Activated CD4-positive, alpha-beta T cell treated with anti-CD3 and anti-CD28 coated beads, Interleukin-2, amount 50 U/mL, for 24 hours (primary cell): Measurements from ENCODE around the gene FBXO42.
"Not testable (repeated sequence)": the region's sequence is repeated elsewhere in the genome, so short reads cannot be mapped to it uniquely, and the experiment has no call there.

Experiments used
- DNase-seq, 2 donors: peaks; one replicate each; pipeline ENCODE4 v3.0.0-alpha.2; 2020; ENCODE audit warnings: low read depth in 1 of 2, low spot score in 1 of 2

FBXO42 gene

DNA sequence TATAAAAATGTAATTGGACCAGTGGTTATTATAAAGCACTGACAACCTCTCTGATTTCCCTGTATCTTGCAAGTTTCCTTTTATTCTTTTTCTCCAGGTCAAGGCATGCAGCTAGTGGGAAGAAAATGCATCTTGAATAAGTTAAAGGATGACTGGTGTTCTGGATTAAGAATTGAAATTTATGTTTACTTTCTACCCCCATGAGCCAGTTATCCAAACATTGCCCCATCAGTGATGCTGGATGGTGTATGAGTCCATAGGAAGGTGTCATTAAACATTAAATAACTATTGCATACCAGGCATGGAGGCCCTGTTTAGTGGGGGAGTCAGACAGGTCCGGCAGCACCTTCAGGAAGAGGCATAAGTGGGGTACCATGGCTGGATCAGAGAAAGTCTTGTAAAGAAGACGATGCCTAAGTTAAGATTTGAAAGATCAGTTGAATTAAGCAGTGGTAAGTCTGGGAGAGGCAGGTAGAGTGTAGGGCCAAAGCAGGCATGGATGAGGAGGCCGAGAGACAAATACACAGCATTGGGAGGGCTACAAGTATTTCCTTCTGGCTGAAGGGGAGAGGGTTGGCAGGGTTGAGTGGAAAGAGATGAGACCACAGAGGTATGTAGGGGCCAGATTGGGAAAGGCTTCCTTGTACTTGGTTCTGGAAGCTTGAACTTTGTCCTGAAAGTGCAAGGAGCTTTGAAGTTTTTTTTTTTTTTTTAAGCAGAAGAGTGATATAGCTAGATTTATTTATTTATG, 20.4 kb upstream of the FBXO42 start:
- no peak for DNase-seq

GRCh38 chr1:16371725-16372124, 19.4 kb upstream of the FBXO42 start:
- DNase-seq, result no peak

DNA sequence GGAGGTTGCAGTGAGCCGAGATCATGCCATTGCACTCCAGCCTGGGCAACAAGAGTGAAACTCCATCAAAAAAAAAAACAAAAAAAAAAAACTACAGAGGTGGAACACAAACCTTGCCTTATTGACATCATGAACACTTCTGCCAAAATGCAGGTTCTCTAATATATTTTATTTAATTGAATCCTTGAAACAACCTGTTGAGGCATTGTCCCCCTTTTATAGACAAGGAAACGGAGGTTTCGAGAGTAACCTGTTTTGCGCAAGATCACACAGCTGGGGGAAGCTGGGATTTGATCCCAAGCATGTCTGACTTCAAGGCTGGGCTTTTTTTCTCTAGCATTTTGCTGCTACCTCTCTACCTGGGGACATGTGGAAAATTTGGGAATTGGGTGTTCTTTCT, 17.5 kb upstream of the FBXO42 start:
- no peak for DNase-seq

DNA sequence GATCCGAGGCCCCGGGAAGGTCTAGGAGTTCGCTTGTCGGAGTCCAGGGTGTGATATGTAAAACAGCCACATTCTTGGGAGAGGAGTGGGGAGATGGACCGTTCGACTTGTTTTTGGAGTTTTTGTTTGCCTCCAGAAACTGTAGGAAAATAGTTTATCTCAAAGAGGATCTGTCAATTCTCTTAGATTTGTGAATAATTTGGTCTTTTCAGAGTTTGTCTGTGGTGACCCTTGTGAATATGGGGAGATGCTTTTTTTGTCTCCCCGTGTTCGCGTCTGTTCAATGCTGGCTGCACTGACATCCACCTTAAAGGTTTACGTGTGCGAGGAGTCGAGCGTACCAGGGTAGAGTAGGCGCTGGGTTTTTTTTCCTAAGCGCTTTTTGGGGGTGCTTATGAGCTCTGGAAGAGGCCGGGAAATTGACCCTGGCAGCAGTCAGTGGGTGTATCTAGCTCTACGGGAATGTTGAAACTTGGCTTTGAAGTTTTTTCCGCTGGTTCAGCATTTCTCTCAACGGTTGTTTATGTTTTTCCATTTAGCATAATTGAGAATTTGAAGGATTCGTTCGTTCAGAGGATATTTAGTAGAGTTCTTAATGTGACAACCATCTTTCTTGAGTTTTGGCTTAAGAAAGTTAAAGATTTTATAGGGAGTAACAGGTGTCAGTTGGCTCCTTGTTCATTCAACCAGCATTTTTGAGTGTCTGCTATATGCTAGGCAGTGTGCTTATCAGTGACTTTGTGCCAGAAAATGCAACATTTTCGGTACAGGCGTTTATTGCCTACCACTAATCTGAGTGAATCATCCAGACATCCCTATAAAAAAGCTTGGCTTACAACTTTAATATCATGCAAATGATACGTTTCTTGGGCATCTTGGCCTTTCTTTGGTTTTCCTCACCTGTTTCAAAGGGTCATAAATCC, 15.9 kb upstream of the FBXO42 start:
- no peak for DNase-seq

DNA sequence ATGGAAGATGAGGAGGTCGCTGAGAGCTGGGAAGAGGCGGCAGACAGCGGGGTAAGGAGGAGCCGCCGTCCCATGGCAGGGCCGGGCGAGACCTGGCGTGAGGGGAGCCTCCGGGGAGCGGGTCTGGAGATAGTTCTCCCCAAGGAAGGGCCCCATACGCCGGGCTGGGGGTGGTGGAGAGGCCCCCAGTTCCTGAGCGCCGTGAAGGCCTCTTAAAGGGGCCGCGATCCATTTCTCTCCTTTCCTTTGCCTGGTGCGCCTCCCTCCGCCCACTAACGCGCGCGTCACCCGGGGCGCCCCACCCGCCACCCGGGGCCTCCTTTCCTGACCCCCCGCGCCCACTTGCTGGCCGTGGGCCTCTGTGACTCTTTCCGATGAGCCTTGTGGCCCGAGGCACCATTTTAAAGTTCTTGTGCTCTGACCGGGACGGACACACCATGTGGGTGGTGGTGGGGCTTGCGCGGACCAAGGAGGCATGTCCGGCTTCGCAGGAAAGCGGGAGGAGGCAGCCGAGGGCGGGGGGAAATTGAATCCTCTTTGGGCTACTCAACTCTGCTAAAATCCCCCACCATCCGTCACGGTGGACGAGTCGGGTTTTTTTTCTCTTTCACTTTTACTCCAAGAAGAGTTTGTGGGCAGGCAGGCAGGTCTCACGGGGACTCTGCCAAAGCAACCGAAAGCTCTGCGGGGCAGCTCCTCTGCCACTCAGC, 15.1 kb upstream of the FBXO42 start:
- DNase-seq, result peak; percentile 78 to 81

- peak; percentile 79 to 93 for DNase-seq
These were observed 14.5 kb upstream of the FBXO42 start, which contains the start of gene SZRD1 for GRCh38 chr1:16366722-16367257. SZRD1 (plus strand) TSS chr1:16367242; CDS start chr1:16367258, 16 bp downstream.

DNA sequence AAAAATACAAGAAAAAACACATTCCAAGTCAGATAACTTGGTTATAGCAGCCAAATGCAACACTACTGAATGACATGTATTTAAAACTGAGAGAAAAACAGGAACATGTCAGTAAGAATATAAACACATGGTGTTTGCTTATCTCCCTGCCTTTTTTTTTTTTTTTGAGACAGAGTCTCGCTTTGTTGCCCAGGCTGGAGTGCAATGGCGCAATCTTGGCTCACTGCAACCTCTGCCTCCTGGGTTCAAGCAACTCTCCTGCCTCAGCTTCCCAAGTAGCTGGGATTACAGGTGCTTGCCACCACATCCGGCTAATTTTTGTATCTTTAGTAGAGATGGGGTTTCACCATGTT, 12.8 kb upstream of the FBXO42 start:
- DNase-seq, result not testable (repeated sequence)

GRCh38 chr1:16356867-16357266, 4.6 kb upstream of the FBXO42 start:
- no peak for DNase-seq

GRCh38 chr1:16354619-16355018, 2.3 kb upstream of the FBXO42 start:
- no peak for DNase-seq

- no peak for DNase-seq
These were observed 709 bp upstream of the FBXO42 start for GRCh38 chr1:16352842-16353535.

DNA sequence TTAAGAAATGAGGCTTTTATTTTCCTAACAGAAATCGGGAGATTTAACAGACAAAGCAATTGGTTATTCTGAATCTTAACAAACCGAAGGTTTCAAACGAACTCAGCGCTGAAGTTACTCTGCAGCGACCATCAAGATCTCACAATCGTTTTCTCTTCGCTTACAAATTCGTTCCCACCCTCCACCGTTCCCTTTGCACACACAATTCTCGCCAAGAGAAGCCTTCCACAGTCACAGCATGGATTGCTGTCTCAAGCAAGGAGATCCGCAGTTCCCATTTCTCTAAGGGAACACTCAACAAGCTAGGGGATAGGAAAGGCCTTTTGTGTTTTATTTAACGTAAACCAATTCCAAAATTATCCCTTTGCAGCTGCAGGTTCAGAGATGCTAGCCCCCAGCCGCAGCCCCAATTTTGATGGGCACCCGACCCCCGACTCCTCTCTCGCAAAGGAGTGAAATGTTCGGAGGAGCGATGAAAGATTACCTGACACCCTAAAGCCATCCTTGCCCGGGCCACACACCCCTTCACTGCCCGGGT, 755 bp downstream of the FBXO42 start:
- DNase-seq, result no peak

DNA sequence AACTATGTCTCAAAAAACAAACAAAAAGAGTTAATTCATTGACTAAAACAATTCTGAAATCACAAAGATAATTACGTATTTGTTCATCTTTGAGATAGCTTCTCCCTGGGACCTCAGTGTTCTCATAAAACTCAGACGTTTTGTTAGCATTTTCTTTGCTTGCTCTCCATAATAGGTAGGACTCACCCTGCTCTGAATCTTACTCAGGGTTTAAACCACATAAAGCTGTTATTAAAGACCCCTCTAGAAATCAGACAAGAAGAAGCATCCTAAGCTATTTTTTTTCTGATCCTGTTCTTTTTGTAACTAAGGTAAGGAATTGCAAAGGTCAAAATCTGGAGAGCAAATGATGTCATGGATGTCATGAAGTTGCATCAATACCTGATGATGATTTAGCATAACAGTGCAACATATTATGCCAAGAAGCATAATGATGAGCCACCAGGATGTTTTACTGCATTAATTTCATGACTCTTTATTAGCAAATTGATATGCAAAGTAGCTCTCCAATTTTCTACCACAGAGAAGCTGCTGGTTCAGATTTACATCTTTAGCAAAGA, 2.4 kb downstream of the FBXO42 start:
- no peak for DNase-seq

GRCh38 chr1:16348414-16349182, 3.7 kb downstream of the FBXO42 start:
- no peak for DNase-seq

GRCh38 chr1:16343276-16343675, 9.0 kb downstream of the FBXO42 start:
- DNase-seq, result not testable (repeated sequence)

DNA sequence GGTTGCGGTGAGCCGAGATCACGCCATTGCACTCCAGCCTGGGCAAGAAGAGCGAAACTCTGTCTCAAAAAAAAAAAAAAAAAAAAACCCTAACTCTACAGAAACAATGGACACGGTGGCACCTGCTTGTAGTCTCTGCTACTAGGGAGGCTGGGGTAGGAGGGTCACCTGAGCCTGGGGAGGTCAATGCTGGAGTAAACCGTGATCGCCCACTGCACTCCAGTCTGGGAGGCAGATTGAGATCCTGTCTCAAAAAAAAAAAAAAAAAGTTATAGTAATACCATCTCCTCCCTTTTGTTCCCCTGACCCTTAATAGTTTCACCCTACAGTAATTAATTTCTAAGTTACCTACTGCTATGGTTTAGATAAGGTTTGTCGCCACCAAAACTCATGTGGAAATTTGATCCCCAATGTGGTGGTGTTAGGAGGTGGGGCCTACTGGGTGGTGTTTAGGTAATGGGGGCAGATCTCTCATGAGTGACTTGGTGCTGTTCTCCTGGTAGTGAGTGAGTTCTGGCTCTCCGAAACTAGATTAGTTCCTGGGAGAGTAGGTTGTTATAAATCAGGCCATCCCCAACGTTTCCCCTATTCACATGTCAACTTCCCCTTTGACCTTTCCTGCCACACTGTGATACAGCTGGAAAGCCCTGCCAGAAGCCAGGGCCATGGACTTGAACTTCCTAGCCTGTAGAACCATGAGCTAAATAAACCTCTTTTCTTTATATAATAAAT, 9.8 kb downstream of the FBXO42 start:
- no peak for DNase-seq

GRCh38 chr1:16340673-16341072, 11.6 kb downstream of the FBXO42 start:
- no peak for DNase-seq

DNA sequence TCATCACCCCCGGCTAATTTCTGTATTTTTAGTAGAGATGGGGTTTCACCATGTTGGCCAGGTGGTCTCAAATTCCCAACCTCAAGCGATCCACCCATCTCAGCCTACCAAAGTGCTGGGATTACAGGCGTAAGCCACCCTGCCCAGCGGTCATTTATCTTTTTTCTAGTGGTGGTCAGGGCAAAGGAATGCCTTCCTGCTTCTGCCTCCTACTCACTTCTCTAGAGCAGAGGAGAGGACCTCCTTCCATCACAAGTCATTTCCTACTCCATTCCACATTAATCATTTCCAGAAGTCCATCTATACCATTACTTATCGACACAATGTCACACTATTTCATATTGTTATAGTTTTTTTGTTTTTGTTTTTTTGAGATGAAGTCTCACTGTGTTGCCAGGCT, 13.3 kb downstream of the FBXO42 start:
- DNase-seq, result no peak

DNA sequence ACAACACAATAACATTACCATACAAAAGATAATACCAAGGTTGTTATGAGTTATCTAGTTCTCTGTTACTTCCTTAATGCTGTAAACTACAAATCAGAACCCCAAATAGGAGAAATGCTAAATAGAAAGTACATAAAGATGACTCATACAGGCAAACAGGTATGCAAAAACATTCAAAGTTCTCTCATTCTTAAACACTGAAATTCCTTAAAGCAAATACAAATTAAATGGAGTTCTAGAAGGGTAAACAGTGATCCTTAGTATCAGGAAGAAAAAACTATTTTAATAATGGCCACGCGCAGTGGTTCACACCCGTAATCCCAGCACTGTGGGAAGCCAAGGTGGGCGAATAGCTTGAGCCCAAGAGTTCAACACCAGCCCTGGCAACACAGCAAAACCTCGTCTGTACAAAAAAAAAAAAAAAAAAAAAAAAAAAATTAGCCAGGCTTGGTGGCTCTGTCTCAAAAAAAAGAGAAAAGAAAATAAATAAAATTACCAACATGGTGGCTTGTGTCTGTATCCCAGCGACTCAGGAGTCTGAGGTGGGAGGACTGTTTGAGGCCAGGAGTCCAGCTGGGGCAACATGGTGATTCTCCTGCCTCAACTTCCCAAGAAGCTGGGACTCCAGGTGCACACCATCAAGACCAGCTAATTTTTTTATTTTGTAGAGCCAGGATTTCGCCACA, 17.5 kb downstream of the FBXO42 start:
- no peak for DNase-seq
